ENCODE data around the gene RAB8A.

The RAB8A gene

GRCh38 chr19:16121967-16122366 is 10.3 kb downstream of the RAB8A start:
- TF ChIP-seq CTCF (IDR thresholded peaks at IDR 0.05), result no peak

GRCh38 chr19:16124953-16125352 is 13.3 kb downstream of the RAB8A start:
- no peak for TF ChIP-seq CTCF (IDR thresholded peaks at IDR 0.05)

DNA sequence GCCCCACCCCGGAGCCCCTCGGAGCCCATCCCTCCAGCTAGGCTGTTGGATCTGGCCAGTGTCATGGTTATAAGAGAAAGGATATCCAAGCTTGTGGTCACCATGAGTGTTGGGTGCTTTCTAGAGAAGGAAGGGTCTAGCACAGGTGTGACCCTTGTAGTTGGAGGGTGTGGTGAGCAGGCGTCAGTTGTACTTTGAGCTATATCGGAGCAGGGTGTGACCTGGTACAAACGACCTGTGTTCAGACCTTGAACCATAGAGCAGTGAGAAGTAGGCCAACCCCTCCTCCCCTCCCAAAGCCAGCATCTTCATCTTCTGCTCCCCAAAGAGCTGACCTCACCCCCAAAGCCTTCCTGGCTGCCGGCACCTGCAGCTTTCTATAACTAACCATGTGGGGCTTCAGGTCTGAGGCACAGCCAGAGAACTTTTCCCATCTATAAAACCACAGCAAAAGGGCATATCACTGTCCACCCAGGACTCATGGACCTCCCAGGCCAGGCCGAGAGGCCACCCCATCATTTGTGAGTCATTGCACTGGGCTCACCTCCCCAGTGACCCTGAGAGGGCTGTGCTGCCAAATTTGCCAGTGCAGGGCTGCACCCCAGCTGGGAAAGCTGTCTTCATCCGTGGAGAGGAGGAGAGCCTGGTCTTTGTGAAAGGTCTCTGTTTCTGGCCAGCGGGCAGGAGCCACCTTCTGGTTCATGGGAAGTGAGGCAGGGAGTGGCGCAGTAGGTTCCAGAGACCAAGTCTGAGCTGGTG is 14.2 kb downstream of the RAB8A start:
- no peak for TF ChIP-seq CTCF (IDR thresholded peaks at IDR 0.05)

DNA sequence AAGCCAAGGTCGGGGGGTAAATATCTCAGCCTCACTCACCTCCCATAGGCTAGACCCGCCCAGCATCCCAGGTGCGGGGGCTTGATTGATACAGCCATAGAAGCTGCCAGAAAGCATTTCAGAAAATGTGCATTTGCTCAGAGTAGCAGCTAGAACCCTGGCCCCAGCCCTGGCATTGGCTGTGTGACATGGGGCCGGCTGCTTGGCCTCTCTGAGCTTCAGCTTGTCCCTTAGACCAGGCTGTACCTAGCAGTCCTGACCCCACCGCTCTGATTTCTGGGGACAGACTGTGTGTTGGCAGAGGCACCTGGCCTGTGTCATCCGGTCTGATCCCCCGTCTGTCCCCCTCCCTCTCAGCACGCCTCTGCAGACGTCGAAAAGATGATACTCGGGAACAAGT is 15.4 kb downstream of the RAB8A start:
- no peak for TF ChIP-seq CTCF (IDR thresholded peaks at IDR 0.05)

DNA sequence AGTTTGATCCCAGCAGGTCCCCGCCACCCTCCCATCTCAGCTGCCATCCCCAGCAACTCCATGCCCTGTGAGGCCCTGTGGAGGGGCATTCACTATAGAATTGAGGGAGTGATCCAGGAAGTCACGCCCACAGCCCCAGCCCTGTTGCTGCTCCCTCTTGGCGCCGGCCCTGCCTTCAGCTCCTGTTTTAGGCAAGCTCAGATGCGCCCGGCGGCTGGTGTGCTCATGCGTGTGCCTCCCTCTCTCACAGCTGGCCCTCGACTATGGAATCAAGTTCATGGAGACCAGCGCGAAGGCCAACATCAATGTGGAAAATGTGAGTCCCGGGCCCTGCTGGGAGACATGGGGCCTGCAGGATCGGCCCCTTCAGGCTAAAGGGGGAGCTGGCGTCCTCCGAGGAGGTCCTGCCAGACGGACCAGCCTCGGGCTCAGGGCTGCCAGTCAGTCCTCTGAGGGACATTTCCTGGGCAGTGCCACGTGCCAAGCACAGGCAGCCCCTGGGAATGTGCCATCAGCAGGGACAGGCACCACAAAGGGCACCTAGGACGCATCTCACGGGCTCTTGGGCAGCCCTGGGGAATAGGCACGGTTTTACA is 16.2 kb downstream of the RAB8A start:
- TF ChIP-seq CTCF (IDR thresholded peaks at IDR 0.05), result no peak

- no peak for TF ChIP-seq CTCF (IDR thresholded peaks at IDR 0.05)
Observed at GRCh38 chr19:16131648-16132047, 20.0 kb downstream of the RAB8A start.

DNA sequence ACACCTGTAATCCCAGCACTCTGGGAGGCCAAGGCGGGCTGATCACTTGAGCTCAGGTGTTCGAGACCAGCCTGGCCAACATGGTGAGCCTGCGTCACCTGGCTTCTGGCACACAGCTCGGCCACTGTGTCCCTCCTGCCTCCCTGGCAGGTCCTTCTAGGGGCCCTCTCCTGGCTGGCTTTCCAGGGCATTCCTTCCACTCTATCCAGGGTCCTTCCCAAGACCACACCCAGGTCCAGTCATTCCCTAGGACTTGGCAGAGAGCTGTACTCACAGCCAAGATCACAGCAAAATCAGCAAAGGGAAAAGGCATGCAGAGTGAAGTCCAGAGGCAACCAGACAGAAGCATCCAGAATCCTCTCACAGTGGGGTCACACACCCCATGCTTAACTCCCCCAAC is 22.1 kb downstream of the RAB8A start:
- TF ChIP-seq CTCF (IDR thresholded peaks at IDR 0.05), result no peak
